Neural cell (in vitro differentiated cells): ENCODE results near the gene FBXO48. TPM values are rescaled to one million over a fixed set of nuclear protein-coding genes. Genes with fewer than 3 reads are reported as not detected.

Source experiments
- H2AFZ ChIP-seq: fragments of 200-600, 300-800 bp; sonication (generic), shearing (Covaris generic); 2 replicates; pipeline ENCODE4 v1.6.0; 2014; ENCODE audit warnings: low read depth, mild to moderate bottlenecking, antibody characterized with exemption, low read length, moderate library complexity
- H3F3A ChIP-seq: fragments of 200-600 bp; shearing (Covaris generic); 2 replicates; pipeline ENCODE4 v1.6.1; 2016; ENCODE audit warnings: mild to moderate bottlenecking, moderate library complexity, mixed read lengths, antibody characterized with exemption, low read length; ENCODE audit not compliant: insufficient read depth, poor library complexity, severe bottlenecking
- H3K27ac ChIP-seq: fragments of 200-600, 300-800 bp; sonication (generic), shearing (Covaris generic); 2 replicates; pipeline ENCODE4 v1.5.1; 2014; ENCODE audit warnings: mild to moderate bottlenecking, low read length, moderate library complexity
- H3K27me3 ChIP-seq: fragments of 300-800, 200-600 bp; sonication (generic), shearing (Covaris generic); 2 replicates; pipeline ENCODE4 v1.6.0; 2014; ENCODE audit warnings: mild to moderate bottlenecking, low read depth, low read length, moderate library complexity; ENCODE audit not compliant: insufficient read depth
- H3K36me3 ChIP-seq: fragments of 300-800, 200-600 bp; sonication (generic), shearing (Covaris generic); 2 replicates; pipeline ENCODE4 v1.5.1; 2014; ENCODE audit warnings: mild to moderate bottlenecking, antibody characterized with exemption, low read length, moderate library complexity; ENCODE audit not compliant: insufficient read depth
- H3K4me2 ChIP-seq: fragments of 300-800, 200-600 bp; sonication (generic), shearing (Covaris generic); 2 replicates; pipeline ENCODE4 v1.6.0; 2014; ENCODE audit warnings: mild to moderate bottlenecking, low read length
- H3K4me3 ChIP-seq: fragments of 300-800, 200-600 bp; sonication (generic), shearing (Covaris generic); 2 replicates; pipeline ENCODE4 v1.5.1; 2014; ENCODE audit warnings: mild to moderate bottlenecking, low read length, moderate library complexity
- H3K79me2 ChIP-seq: fragments of 200-600 bp; shearing (Covaris generic); replicated peaks from 2 replicates; pipeline ENCODE4 v1.6.0; 2014; ENCODE audit warnings: mild to moderate bottlenecking, low read length, moderate library complexity; ENCODE audit not compliant: insufficient read depth
- H3K9ac ChIP-seq: fragments of 300-800, 200-600 bp; sonication (generic), shearing (Covaris generic); 2 replicates; pipeline ENCODE4 v1.6.1; 2016; ENCODE audit warnings: mild to moderate bottlenecking, low read length, mixed read lengths
- H3K9me2 ChIP-seq: fragments of 200-600 bp; shearing (Covaris generic); 2 replicates; pipeline ENCODE4 v1.6.1; 2016; ENCODE audit warnings: mild to moderate bottlenecking, low read length, mixed read lengths; ENCODE audit not compliant: insufficient read depth
- H3K9me3 ChIP-seq: fragments of 200-600, 300-800 bp; sonication (generic), shearing (Covaris generic); 2 replicates; pipeline ENCODE4 v1.6.1; 2016; ENCODE audit warnings: mild to moderate bottlenecking, mixed run types, low read length, moderate library complexity, mixed read lengths
- H4K20me1 ChIP-seq: fragments of 200-600 bp; shearing (Covaris generic); 2 replicates; pipeline ENCODE4 v1.6.1; 2016; ENCODE audit warnings: mild to moderate bottlenecking, mixed run types; ENCODE audit not compliant: insufficient read depth
- EP300 ChIP-seq: fragments of 450-650 bp; conservative IDR thresholded peaks from 2 replicates; pipeline ENCODE4 v1.6.1; 2014; ENCODE audit warnings: antibody characterized with exemption, mild to moderate bottlenecking, moderate library complexity; ENCODE audit not compliant: poor library complexity, severe bottlenecking
- EZH2 ChIP-seq: fragments of 200-600, 300-800 bp; shearing (Covaris generic), sonication (generic); IDR thresholded peaks from 2 replicates; pipeline ENCODE4 v1.6.1; 2014; ENCODE audit warnings: antibody characterized with exemption, low read length, borderline replicate concordance, mild to moderate bottlenecking; ENCODE audit not compliant: insufficient read depth, poor library complexity, severe bottlenecking
- MXI1 ChIP-seq: fragments of 450-650 bp; conservative IDR thresholded peaks from 2 replicates; pipeline ENCODE4 v1.6.1; 2014; ENCODE audit warnings: antibody characterized with exemption, mild to moderate bottlenecking; ENCODE audit not compliant: poor library complexity, severe bottlenecking
- POLR2AphosphoS5 ChIP-seq: IDR thresholded peaks from 2 replicates; pipeline ENCODE4 v1.6.1; 2012
- RAD21 ChIP-seq: fragments of 450-650 bp; conservative IDR thresholded peaks from 2 replicates; pipeline ENCODE4 v1.6.1; 2014; ENCODE audit warnings: antibody characterized with exemption, mild to moderate bottlenecking, moderate library complexity
- REST ChIP-seq: IDR thresholded peaks from 2 replicates; pipeline ENCODE4 v1.6.1; 2012; ENCODE audit warnings: borderline replicate concordance
- SMC3 ChIP-seq: fragments of 450-650 bp; conservative IDR thresholded peaks from 2 replicates; pipeline ENCODE4 v1.6.1; 2014; ENCODE audit warnings: antibody characterized with exemption, mild to moderate bottlenecking, moderate library complexity; ENCODE audit not compliant: poor library complexity
- TAF1 ChIP-seq: IDR thresholded peaks from 2 replicates; pipeline ENCODE4 v1.6.1; 2012; ENCODE audit warnings: low read depth
- polyA plus RNA-seq: library from polyadenylated mRNA; depleted of rRNA; stranded (reverse); fragments of >200 nt; gene quantifications from 2 replicates; pipeline ENCODE4 v1.2.3, GENCODE V29; 2014
- TF ChIP-seq, protein P1 (sequence below): fragments of 450-650 bp; IDR thresholded peaks from 2 replicates; pipeline ENCODE4 v1.5.1; 2014; ENCODE audit warnings: antibody characterized with exemption, mild to moderate bottlenecking, moderate library complexity; ENCODE audit not compliant: poor library complexity, severe bottlenecking

Gene FBXO48
- polyA plus RNA-seq, 1 donor from 2014 or later, result 0.45 TPM

DNA sequence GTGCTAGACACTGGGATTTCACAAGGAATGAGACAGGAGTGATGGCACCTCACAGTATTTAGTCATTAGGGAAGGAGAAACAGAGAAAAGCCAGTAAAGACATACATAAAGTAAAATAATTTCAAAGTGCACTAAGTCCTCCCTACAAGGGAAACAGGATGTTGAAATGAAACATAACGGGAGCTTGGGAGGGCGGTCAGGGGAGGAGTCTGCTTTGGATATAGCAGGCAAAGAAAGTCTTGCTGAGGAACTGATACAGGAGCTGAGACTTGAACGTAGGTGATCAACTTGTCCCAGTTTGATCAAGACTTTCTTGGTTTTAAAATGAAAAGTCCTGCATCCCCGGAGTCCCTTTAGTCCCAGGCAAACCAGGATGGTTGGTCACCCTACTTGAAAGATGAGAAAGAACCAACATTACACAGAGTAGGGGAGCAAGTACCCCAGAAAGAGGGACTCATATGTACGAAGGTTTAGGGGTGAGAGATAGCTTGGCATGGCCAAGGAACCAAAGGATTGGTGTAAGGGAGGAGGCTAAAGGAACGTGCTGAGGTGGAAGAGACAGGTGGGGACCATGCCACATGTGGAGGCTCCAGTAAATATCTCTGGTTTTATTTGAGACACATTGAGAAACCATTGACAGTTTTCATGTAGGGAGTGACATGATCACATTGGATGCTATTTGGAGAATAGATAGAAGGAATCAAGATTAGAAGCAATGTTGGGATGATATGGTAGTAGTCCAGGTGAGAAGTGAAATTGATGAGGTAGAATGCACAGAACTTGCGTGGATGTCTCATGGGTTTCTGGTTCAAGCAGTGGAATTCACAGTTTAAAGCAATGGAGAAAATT lies 28.4 kb downstream of the FBXO48 start:
- Histone ChIP-seq H3K4me2 (no peak overlapping the region), H3K79me2 (no peaks in the 10 kb centered on the region), H3K27me3 (no peaks in the 10 kb centered on the region), H2AFZ (no peak overlapping the region), H3K4me3 (no peak overlapping the region), H3K27ac (no peak overlapping the region), H3K9me3 (no peaks in the 10 kb centered on the region), H3F3A (no peaks in the 10 kb centered on the region), H3K9me2 (no peaks in the 10 kb centered on the region), H4K20me1 (no peaks in the 10 kb centered on the region), H3K9ac (no peak overlapping the region), H3K36me3 (no peaks in the 10 kb centered on the region)
- TF ChIP-seq MXI1 (no peak), POLR2AphosphoS5 (no peak), EP300 (no peak), RAD21 (no peak), REST (no peak), SMC3 (no peak), EZH2 (no peak), TAF1 (no peak)
- TF ChIP-seq, protein P1, sequence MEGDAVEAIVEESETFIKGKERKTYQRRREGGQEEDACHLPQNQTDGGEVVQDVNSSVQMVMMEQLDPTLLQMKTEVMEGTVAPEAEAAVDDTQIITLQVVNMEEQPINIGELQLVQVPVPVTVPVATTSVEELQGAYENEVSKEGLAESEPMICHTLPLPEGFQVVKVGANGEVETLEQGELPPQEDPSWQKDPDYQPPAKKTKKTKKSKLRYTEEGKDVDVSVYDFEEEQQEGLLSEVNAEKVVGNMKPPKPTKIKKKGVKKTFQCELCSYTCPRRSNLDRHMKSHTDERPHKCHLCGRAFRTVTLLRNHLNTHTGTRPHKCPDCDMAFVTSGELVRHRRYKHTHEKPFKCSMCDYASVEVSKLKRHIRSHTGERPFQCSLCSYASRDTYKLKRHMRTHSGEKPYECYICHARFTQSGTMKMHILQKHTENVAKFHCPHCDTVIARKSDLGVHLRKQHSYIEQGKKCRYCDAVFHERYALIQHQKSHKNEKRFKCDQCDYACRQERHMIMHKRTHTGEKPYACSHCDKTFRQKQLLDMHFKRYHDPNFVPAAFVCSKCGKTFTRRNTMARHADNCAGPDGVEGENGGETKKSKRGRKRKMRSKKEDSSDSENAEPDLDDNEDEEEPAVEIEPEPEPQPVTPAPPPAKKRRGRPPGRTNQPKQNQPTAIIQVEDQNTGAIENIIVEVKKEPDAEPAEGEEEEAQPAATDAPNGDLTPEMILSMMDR, result no peak

DNA sequence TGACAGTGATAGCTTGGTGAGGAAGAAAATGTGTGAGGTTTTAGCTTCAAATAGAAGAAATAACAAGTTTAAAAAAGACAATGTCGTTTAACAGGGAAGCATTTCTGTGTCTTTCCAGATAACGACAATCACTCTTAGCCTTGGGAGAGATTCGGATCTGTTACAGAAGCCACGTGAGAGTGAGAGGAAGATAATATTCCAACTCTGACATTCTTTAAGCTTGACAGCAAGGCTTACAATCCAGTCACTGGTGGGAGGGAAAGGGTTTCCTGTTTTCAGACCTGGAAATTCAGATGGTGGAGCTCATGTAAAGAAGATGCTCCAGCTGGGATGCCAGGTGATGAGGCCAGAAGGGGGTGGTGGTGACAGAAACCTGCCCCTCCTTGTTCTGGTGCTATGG lies 30.8 kb downstream of the FBXO48 start:
- Histone ChIP-seq H3K9me3 (no peaks in the 10 kb centered on the region), H3K9me2 (no peaks in the 10 kb centered on the region), H3K36me3 (no peaks in the 10 kb centered on the region), H3K4me3 (no peak overlapping the region), H3K9ac (no peak overlapping the region), H4K20me1 (no peaks in the 10 kb centered on the region), H3K27me3 (no peaks in the 10 kb centered on the region), H3K27ac (no peak overlapping the region), H3K79me2 (no peaks in the 10 kb centered on the region), H3F3A (no peaks in the 10 kb centered on the region), H3K4me2 (no peak overlapping the region), H2AFZ (no peak overlapping the region)
- TF ChIP-seq MXI1 (no peak), POLR2AphosphoS5 (no peak), EP300 (no peak), RAD21 (no peak), SMC3 (no peak), EZH2 (no peak), REST (no peak), TAF1 (no peak)
- TF ChIP-seq, protein P1, result no peak
